Dermis microvascular lymphatic vessel endothelial cell (primary cell): ENCODE results near the gene UTY. TPM values are rescaled to one million over a fixed set of nuclear protein-coding genes. Genes with fewer than 3 reads are reported as not detected.

Experiments used
- DNase-seq, 2 donors: peaks; one replicate each; pipeline versions ENCODE4 v3.0.0 to v3.0.0-alpha.2; 2010; ENCODE audit warnings: low read depth in 2 of 2
- total RNA-seq: library from RNA; depleted of rRNA; stranded (reverse); fragments of >200 nt; gene quantifications from 2 replicates; pipeline ENCODE4 v1.2.1, GENCODE V29; 2014

The UTY gene
- total RNA-seq, 1 donor from 2014 or later = not detected

DNA sequence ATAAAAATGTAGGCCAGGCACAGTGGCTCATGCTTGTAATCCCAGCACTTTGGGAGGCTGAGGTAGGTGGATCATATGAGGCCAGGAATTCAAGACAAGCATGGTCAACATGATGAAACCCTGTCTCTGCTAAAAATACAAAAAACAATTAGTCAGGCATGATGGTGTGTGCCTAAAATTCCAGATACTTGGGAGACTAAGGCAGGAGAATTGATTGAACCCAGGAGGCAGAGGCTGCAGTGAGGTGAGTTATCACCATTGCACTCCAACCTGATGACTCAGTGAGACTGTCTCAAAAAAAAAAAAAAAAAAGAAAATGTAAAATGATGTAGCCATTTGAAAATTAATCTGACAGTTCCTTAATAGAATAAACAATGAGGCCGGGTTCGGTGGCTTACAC, 171.9 kb downstream of the UTY start:
- no peak for DNase-seq

DNA sequence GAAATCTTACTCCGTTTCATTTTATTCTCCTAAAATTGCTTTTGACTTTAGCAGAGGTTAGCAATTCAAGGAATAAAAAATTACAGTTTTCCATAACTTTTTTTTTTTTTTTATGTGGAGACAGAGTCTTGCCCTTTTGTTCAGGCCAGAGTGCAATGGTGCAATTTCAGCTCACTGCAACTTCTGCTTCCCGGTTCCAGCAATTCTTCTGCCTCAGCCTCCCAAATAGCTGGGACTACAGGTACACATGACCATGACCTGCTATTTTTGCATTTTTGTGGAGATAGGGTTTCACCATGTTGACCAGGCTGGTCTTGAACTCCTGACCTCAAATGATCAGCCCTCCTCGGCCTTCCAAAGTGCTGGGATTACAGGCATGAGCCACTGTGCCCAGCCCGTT, 179.0 kb downstream of the UTY start:
- DNase-seq = no peak

DNA sequence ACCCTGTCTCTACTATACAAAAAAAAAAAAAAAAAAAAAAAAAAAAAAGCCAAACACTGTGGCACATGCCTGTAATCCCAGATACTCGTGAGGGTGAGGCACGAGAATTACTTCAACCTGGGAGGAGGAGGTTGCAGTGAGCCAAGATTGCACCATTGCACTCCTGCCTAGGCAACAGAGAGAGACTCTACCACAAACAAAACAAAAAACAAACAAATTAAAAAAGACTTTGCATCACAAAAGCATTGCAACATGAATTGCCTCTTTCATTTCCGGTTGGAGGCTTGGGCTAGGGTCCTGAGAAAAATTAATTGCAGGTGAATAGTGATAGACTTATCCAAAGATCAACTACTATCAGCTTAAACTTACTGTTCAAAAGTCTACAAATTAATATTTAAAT, 180.4 kb downstream of the UTY start:
- no peak for DNase-seq

DNA sequence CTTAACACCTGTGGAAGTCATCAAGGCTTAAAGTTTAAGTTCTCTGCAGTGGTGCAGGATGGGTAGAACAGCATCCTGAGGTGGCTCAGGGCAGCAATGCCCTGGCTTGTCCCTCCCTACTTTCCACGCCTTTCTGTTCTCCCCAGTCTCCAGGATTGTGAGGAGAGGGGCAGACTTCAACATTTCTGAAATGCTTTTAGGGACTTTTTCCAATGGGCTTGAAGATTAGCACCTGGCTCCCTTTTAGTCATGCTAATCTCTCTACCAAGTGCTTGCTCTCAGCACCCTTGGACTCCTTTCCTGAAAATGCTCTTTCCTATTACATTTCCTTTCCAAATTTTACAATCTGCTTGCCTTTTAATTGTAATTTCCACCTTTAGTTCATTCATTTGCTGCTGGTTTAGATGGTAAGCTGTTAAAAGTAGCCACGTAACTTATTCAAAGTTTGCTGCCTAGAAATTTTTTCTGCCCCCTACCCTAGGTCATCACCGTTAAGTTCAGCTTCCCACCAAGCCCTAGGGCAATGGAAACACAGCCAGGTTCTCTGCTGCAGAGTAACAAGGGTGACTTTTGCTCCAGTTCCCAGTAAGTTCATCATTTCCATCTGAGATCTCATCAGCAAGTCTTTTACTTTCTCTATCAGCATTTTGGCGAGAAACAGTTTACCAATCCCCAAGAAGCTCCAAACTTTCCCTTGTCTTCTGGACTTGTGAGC, 183.5 kb downstream of the UTY start:
- DNase-seq = no peak

DNA sequence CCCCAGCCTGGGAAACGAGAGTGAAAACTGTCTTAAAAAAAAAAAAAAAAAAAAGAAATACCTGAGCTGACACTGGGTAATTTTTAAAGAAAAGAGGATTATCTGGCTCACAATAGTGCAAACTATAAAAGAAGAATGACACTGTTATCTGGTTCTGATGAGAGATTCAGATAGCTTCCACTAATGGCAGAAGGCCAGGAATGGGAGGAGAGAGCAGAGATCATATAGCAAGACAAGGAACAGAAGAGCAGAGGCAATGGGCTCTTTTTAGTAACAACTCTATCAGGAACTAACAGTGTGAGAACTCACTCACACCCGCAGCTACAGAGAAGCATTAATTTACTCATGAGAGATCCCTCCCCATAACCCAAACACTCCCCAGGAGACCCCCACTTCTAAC, 184.8 kb downstream of the UTY start:
- no peak for DNase-seq

DNA sequence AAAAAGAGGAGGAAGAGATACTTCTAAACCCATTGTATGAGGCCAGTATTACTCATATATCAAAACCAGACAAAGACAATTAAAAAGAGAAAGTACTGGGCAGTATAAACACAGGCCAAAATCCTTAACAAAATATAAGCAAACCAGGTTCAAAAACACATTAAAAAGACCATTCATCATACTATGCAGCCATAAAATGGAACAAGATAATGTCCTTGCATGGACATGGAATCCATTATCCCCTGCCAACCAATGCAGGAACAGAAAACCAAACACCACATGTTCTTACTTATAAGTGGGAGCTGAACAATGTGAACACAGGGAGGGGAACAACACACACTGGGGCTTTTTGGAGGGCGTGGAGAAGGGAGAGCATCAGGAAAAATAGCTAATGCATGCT, 188.6 kb downstream of the UTY start:
- DNase-seq = peak in 1 of 2 donors; percentile 19

DNA sequence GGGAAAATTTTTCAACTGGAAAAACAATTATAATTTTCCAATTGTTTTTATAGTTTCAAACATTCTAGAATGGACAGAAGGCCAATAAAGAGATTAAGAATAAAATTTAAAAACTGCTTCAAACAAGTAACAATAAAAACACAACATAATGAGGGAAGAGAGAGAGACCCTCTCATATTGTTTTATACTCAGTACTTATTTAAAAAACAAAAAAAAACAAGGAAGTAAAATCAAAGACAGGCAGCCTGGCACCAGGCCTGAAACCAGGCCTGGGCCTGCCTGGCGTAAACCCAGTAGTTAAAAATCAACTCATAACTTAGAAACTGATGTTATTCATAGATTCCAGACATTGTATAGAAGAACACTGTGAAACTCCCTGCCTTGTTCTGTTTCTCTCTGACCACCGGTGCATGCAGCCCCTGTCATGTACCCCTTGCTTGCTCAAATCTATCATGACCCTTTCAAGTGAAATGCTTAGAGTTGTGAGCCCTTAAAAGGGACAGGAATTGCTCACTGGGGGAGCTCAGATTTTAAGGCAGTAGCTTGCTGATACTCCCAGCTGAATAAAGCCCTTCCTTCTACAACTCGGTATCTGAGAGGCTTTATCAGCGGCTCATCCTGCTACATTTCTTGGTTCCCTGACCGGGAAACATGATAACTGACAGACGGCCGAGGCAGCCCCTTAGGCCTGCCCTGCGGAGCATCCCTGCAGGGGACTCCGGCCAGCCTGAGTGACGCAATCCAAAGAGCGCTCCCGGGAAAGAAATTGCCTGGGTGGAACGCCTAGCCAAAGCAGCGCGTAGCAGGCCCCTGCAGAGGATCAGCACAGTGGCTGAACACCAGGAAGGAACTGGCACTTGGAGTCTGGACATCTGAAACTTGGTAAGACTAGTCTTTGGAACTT, 197.4 kb downstream of the UTY start:
- peak in 1 of 2 donors; percentile 2 for DNase-seq

DNA sequence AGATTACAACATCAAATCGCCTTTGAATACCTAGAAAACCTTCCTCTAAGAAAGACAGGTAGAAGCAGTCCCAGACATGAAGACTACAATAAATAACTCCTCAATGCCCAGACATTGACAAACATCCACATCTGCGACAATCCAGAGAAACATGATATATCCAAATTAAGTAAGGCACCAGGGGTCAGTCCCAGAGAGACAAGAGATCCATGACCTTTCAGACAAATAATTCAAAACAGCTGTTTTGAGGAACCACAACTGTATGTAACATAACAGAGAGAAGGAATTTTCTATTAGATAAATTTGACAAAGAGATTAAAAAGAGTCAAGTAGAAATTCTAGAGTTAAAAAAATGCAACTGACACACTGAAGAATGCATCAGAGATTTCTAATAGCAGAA, 200.3 kb downstream of the UTY start:
- DNase-seq = no peak

DNA sequence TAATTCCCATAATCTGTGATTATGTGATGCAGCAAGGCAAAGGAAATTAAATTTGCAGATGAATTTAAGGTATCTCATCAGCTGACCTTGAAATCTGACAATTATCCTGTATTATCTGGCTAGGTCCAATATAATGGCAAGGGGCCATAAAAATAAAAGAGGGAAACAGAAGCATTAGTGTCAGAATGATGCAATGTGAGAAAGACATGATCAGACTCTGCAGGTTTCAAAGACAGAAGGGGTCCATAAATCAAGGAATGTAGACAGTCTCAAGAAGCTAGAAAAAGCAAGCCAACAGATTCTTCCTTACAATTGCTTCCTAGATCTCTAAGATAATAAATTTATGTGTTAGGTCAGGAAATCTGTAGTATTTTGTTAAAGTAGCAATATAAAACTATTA, 208.1 kb downstream of the UTY start:
- DNase-seq = no peak

DNA sequence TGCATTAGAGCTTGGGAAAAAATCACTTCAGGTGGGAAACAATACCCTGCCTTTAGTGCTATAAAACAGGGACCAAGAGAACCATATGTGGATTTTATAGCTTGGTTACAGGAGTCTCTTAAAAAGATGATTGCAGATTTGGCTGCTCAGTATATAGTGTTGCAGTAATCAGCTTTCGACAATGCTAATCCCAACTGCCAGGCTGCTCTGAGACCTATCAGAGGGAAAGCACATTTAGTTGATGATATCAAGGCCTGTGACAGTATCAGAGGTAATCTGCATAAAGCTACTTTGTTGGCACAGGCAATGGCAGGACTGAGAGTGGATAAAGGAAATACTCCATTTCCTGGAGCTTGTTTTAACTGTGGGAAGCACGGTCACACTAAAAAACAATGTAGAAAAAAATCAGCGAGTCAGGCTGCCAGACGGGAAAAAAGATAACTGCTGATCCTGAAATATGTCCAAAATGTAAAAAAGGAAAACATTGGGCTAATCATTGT, 225.8 kb downstream of the UTY start:
- DNase-seq = peak in 1 of 2 donors; percentile 61

DNA sequence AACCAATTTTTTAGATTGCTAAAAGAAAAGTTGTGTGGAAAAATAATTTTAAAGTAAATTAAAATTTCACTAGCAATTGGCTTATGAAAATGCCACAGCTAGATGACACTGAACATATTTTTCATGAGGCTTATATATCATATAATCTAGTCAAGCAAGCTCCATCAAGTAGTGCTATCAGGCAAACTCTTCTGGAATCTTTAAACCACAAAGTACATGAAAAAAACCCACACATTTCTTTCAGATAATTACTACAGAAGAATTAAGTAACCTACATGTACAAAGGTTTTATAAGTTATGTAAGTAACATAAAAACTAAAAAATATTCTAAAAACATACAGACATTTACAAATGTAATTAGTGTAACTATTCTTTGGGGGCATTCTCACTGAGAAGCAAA, 229.4 kb downstream of the UTY start:
- DNase-seq = no peak

DNA sequence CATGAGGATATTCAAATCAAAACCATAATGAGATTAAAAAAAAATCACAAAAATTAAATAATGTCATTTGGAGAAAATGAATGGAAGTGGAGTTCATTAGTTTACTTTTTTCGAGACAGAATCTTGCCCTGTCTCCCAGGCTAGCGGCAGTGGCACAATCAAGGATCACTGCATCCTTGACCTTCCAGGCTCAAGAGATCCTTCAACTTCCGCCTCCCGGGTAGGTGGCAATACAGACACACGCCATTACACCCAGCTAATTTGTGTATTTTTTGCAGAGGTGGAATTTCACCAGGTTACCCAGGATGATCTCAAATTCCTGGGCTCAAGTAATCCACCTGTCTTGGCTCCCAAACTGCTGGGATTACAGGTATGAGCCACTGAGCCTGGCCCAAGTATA, 236.1 kb downstream of the UTY start:
- no peak for DNase-seq

DNA sequence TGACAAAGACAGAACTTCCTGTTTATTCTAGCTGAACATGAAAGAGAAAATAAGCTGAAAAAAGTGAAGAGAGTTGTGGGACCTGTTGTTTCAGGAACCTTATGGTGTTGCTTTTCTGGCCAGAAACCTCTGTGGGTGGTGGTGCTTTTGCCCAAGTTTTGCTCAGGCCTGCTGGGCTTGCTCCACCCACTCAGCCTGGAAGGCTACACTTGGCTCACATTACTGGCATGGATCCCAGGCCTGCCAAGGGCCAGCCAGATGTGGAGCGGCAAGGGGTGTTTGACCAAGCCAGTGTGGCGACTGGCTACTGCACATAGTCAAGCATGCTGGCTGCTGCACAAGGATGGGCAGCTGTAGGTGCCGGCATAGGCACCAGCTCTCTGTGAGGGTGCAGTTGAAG, 245.9 kb downstream of the UTY start:
- DNase-seq = peak in 1 of 2 donors; percentile 47

DNA sequence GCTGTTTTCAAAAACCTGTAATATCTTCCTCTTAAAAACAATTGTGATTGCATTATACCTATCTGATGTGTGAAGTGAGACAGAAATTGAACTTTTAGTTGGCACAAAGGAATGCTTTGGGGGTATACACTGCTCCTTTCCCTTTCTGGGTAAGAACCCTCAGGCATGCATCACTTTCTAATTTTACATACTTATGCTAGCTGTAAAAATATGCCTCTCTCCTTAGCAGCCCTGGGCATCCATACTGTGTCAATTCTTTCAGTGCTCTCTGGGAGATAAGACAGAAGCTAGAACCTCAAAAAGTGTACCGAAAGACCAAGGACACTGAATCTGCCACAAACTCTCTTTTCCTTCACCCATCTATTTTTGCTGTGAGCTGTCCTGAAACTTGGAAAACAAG, 246.7 kb downstream of the UTY start:
- DNase-seq = no peak

DNA sequence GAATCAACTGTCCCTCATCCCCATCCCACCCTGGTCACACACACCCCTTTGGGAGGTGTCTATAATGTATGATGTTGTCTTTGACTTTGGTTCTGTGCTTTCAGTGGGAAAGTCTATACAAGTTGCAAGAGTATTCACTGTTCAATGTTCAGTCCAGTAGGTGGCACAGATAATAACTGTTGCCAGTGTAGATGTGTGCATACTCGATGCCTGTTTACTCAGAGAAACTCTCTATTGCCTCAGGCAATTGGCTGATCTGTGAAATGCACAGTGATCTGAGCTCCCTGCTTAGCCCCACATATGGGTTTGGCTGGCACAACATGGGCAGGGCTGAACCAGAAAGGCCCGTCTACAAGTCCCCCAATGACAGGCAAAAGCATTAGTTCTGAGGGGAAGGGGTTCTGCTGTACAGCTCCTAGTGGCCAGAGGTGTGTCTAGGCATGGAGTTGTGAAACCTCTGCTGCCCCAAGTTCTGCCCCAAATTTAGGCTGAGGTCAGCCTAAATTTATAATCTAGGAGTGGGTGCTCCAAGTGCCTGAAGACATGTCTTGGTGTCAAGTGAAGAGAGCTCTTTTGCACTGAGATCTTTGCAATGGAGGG, 252.4 kb downstream of the UTY start:
- DNase-seq = peak in 1 of 2 donors; percentile 3

DNA sequence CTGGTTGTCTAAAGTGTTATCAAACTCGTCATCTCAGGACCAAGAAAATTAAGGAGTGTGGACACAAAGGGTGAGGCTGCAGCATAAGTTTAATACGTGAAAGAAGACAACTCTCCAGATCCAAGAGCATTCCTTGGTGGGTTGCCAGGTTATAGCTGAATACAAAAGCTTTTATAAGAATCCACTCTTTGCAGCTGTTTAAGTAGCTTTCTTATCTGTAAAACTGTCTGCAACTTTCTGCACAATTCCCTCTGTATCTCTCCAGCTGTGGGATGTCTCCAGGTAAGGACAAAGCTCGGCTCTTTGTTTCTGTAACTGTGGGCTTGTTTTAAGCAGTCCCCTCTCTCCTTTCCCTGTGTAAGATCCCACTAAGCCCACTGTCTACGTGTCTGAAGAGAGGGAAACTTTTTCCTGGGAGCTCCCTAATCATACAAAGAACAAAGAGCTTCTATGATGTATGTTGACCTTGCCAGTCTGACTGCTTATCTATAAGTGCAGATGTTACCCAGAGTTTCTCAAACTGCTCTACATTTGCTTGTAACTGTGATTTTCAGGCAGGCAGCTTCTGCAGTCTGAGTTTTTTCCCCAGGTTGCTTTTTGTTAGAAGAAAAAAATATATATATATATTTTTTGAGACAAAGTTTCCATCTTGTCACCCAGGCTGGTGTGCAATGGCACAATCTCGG, 268.7 kb downstream of the UTY start:
- no peak for DNase-seq

DNA sequence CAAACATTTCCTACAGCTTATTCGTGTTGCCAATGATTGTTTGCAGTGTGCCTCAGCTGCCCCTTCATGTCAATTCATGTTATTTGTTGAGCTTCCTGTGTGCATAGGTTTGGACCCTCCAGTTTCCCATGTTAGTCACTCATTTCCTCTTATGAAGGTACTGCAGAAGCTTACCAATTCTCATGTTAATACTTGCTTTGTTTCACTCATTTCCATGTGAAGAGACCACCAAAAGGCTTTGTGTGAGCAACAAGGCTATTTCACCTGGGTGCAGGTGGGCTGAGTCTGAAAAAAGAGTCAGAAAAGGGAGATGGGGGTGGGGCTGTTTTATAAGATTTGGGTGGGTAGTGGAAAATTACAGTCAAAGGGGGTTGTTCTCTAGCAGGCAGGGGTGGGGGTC, 274.6 kb downstream of the UTY start:
- peak in 1 of 2 donors; percentile 11 for DNase-seq
